HG03521 (cell line): ENCODE data around the gene BCAR1.
A peak's percentile ranks its signal among the peaks of the same experiment; 100 is the strongest.
"Not testable (repeated sequence)": the region's sequence is repeated elsewhere in the genome, so short reads cannot be mapped to it uniquely, and the experiment has no call there.

ENCODE experiments used
- ATAC-seq: cut with Tn5 transposase; IDR thresholded peaks from one replicate; pipeline ENCODE4 v1.9.1; 2021; ENCODE audit warnings: mild to moderate bottlenecking, moderate library complexity; ENCODE audit not compliant: unreplicated experiment

BCAR1 gene

DNA sequence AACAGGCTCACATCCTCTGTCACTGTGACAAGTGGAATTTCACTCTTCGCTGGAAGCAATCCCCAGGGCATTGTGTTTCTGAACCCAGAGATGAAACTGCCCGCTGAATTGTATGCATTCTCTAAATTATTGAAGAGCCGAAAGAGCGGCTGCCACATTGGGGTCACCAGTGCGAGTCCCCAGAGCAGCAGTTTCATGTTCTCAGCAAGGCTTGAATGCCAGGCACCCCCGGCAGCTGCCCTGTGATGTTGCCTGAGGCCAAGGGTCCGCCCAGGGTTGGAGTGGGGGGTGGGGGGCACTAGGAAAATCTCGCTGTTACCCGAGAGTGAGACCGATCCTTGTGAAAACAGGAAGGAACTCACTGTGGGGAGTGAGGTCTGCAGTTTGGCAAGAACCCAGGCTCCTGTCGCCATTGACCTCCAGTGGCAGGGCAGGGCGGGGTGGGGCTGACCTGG is 20.7 kb upstream of the BCAR1 start:
- ATAC-seq: no peak

DNA sequence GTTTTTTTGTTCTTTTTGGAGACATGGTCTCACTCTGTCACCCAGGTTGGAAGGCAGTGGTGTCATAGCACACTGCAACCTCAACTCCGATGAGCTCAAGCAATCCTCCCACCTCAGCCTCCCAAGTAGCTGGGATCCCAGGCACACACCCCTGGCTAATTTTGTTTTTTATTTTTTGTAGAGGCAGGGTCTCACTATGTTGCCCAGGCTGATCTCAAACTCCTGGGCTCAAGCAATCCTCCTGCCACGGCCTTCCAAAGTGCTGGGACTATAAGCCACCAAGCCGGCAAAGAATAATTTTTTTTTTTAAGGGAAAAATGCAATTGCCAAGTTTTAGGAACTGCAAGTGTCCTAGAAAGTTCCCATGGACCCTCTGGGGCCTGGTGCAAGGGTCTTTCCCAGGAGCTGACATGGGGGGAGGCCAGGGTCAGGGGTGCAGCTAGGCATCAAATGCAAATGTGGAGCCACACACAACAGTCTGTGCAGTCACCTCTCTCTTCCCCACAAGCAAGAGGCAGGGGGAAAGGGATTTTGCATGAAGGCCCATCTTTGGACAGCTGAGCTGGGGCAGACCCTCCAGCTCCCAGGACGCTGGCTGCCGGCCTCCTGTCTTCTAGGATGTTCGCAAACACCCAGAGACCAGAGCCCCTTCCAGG is 20.1 kb upstream of the BCAR1 start:
- ATAC-seq: no peak

DNA sequence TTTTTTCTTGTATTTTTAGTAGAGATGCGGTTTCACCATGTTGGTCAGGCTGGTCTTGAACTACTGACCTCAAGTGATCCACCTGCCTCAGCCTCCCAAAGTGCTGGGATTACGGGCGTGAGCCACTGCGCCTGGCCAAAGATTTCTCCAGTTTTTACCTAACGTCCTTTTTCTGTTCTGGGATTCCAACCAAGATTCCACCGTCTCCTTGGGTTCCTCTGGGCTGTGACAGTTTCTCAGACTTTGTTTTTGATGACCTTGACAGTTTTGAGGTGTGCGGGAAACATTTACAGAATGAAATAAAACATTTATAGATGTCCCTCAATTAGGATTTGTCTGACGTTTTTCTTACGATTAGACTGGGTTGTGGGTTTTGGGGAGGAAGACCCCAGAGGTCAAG is 17.9 kb upstream of the BCAR1 start:
- not testable (repeated sequence) for ATAC-seq

DNA sequence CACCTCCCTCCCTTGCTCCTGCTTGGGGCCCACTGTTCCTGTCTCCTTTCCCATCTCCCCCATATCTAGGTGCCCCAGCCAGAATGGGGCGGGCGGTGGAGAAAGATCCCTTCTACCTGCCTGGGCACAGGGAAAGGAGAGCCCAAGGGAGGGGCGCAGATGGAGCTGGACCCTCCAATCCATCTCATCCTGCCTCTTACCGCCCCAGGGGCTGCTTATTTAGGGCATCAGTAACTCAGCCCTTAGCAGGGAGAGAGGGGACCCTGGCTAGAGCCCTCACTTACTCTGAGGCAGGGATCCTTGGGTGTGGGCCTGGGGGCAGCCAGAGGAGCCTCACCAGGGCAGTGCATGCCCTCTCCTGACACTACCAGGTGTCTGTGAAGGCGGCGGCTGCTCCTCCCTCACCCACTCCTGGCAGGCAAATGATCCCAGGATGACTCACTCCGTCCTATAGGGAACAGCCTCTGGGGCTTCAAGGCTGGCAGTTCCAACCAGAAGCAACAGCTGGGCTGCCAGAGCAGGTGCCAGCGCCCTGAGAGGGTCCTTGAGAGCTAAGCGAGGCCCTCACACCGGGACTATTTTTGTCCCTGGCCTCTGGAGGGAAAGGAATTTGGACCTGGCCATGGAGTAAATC is 16.3 kb upstream of the BCAR1 start:
- no peak for ATAC-seq

DNA sequence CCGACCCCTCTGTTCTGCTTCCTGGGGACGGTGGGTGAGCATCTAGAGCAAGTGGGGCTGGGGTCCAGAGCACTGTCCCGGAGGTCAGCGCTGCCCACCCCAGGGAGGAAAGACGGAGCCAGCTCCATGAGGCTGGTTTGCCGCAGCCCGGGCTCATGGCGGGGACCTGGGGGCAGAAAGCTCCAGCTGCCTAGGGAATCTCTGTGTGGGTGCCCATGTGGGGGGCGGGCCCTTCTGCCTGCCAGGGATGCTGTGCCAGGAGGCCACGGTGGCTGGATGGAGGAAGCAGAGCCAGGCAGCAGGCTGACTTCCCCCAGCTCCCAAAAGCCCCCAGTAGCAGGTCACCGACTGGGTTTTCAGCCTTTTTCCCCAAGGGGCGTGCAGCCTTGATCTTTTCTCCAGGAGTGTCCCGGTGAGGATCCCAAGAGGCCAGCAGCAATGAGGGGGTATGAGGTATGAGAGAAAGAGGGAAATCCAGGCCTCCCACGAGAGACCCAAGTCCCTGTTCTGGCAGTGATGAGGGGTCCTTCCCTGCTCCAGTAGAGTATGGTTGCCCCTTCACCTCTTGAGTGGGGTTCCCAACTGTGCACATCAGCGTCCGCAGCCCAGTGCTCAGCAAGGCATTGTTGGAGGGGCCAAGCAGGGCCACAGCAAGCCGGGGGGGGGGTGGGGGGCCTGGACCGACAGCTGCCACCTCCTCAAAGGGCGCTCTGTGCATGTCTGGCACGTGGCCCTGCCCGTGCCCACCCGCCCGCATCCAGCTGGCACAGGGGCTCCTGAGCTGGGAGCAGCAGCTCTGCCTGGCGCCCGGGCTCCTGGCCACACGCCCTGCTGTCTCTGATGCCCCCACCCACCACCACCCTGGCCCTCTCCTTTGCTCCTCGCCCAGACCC is 15.6 kb upstream of the BCAR1 start:
- no peak for ATAC-seq

DNA sequence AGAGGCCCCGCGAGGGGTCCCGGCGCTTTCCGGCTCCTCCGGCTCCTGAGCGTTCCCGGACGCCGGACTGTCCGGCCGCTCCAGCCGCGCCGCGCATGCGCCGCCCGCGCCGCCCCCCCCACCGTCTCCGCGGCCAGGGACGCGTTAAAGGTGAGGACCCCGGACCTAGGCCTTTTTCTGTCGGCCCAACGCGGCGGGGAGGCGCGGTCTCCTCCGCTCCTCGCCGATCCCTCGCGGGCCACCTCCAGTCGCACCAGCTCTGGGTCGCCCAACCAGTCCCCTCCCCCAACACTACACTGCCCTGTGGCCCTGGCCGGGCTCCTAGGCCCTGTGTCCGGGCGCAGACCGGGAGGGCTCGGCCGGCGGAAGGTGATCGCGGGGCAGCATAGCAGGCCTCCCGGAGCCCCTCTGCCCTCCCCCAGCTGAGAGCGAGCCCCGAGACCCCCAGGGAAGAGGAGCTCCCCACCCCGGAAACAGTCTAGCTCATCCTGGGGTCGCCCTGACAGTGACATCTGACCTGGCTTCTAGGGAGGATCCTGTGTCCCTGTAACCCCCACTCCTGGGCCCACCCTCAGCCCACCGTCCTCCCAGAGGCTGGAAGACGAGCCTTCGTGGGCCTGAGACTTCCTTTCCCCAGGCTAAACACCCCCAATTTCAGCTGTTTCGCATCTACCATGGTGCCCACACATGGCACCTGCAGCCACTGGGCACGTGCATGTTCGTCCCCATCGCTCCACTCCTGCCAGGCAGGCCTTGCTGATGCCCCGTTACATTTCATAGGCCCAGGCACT is 14.7 kb upstream of the BCAR1 start:
- peak; percentile 61 for ATAC-seq

DNA sequence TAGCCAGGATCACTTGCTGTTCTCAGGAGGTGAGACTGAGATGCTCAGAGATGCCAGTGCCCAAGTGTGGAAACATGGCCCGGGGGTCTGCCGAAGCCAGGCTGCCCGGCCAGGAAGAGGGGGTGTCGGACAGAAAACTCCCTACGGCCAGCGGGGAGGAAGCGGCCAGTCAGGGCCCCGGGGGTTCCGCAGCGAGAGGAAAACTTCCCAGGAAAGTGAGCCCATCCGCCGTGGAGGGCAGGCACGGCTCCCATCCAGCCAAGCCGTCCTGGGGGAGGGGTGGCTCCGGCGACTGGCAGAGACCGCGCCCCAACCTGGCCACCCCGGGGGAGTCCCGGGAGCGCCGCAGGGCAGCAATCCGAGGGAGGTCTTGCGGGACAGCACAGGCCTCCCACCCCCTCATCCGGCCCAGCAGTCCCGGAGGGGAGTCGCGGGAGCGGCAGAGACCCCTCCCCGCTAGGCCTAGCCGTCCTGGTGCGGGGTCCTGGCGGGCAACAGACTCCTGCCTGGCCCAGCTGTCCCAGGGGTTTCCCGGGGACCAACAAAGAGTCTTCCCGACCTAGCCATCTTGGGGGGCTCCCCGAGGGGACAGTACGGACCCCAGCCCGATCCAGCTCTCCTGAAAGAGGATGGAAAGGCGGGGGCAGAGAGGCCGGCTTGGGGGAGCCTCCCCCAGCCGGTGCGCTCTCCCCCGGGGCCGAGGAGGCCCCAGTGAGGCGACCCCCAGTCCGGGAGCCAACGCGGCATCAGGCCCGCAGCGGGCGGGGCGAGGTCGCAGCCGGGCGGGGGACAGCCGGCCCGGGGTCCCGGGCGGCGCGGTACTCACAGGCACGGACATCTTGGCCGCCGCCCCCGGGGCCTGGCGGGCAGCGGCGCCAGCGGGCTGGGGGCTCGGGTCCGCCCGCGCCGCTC is 13.8 kb upstream of the BCAR1 start:
- ATAC-seq: peak; percentile 23

DNA sequence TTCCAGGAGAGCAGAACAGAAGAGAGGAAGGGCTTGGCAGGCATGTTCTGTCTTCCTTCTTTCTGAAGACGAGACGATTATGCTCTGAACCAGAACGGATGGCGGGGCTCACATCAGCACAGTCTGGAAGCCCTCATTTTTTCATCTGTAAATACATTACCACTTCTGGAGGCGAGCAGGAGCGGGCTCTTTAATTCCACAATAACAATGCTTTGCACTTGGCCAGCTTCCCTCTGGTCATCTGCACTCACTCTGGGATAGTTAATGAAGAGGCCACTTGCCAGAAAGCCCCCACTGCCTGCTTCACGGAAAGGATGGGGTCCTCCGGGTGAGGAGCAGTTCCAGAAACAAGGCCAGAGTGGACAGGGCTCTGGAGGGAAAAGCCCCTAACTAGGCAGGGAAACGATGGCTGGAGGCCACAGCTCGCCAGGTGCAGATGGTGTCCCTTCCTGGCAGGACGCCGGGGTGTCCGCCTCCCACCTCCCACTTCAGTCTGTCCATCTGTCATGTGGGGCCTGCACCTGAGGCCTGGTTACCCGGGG is 13.1 kb upstream of the BCAR1 start:
- no peak for ATAC-seq

DNA sequence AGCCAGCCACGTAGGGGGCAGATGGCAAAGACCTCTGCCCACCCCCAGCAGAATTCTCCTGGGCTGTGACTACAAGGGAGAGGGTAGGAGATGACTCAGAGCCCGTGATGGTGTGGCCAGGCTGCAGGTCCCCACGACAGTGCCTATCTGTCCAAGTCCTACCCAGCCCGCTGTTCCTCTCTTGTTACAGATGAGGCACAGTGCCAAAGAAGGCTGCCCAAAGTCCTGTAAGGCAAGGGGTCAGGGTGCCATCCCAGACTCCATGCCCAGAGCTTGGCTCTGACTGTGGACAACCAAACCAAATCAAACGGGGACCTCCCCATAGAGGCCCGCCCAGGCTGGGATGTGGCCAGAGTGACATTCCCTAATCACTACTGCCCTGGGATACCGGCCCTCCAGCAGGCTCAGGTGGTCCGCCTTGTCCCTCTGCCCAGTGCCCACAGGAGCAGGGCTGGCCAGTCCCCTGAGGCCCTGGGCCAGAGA is 12.6 kb upstream of the BCAR1 start:
- no peak for ATAC-seq

DNA sequence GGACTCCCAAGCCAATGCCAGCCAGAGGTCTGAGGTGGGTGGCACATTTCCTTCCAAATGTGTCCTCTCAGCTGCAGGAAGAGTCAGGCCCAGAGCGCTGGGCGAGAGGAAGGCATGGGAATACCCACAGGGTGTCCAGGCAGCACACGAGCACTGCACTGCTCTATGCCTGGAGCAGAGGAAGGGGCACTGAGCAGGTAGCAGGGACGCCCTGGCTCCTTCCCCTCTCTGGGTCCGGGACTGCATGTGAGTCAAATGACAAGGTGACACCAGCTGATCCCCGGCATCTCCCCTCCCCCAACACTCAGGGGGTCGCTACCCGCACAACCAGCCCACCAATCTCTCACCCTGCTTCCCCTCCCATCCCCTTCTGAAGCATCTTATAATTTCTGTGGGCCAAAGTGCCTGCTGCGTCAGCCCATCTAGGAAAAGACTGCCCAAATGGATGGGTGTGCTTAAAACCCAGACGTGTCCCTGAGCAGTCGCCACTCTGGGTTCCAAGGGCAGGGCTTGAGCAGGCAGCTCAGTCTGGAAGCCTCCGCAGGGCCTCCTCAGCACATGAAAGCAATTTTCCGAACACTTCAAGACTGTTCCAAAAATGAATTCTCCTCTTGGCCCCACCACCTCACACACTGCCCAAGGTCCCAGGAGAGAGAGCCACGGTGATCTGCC is 12.0 kb upstream of the BCAR1 start:
- no peak for ATAC-seq

DNA sequence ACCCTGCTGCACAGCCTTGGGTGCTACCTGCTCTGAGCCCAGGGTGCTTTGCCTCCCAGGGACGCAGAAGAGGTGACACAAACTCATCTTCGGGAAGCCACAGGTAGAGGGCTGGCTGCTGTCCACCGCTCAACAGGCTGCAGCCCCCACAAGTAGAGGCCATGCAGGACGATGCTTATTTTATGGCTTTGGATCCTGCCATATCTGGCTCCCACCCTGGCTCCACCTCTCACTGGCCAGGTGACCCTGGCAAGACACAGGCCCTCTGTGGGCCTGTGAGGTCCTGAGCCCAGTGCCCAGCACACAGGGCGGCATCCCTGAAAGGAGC is 11.3 kb upstream of the BCAR1 start:
- no peak for ATAC-seq

DNA sequence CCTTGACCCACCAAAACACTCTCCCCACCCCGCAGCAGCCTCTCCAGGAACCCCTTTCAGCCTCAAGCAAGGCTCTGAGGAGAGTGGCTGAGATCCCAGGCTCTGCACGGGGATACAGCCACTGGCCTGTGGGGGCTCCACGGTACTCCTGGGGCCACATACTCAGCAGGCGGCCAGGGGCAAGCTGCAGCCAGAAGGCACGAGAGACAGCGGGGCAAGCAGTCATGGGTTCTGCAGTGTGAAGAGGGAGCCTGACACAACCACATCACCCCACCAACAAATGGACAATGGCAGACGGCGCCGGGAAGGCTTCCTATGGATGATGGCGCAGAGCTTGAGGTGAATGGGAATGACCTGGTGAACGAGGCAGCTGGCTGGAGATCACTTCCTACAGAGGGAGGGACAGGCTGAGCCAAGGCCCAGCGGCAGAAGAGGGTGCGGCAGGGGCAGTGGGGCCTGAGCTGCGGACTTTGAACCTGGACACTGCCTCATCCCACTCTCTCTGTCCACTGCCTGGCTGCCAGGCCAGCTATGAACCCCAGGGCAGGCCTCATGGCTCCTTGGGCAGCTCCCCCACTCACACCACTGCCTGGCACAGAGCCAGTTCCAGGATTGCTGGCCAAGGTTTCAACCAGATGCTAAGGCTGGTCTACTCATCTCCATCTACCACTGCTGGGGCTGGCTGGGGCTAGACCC is 10.8 kb upstream of the BCAR1 start:
- no peak for ATAC-seq

DNA sequence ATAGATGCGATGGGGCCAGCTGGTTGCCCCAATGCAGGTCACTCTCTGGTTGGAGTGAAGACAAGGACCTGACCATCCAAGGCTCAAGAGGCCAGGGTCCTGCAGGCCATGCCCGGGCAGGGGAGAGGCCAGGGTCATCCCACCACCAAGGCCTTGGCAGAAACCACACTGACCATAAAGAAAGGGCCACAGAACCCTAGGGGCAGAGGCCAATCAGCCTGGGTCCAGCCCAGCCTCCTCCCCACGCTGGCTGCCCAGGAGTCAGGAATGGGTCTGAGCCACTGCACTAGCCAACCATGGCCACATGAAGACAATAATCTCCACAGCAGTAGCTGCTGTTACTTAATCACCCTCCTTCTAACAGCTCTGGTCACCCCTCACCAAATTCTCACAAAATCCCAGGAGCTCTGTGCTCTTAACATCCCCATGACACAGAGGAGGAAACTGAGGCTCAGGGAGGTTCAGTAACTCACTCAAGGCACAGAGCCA is 10.2 kb upstream of the BCAR1 start:
- no peak for ATAC-seq

DNA sequence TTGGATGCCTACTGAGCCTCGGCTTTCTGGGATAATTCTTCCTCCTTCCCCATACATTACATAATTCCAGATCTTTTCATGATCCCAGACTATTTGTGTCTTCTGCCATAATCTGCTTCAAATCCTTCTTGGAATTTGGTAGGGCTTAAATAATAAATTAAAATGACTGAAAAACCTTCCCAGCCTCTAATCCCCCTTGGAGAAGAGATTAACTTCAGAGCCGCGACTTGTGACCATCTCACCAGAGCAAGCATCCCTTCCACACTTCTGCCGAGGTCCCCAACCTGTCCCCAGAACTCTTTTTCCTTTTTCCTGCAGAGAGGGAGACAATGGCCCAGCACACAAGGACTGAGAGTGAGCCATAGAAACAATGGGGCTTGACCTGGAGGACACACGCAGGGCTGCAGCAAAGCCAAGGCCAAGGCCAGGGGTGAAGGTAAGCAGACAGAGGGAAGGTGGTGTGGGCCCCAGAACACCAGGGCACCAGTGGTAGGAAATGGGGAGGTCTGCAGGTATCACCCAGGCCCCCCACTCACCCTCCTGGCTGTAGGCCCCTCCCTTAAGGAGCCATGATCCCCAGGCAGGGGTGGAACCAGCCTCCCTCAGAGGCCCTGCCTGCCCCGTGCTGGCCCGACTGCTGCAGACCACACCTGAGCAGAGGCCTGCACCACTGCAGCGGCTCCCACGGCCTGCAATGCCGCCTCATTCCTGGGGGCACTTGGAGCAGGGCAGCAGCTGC is 9.6 kb upstream of the BCAR1 start:
- ATAC-seq: no peak

DNA sequence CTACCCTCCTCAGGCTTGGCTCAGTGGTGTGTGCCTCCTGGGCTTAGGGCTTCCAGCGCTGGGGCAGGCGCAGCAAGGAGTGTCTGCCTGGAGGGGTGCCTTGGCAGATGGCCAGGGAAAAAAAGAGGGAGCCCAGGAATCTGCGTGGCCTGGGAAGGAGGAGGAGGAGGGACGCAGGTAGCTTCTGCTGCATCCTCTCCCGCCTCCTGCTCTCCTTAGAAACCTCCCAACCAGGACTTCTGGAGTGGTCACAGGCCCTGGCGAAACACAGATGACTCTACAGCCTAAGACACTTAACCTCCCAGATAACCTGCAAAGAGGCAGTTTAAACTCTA is 7.3 kb upstream of the BCAR1 start:
- no peak for ATAC-seq

DNA sequence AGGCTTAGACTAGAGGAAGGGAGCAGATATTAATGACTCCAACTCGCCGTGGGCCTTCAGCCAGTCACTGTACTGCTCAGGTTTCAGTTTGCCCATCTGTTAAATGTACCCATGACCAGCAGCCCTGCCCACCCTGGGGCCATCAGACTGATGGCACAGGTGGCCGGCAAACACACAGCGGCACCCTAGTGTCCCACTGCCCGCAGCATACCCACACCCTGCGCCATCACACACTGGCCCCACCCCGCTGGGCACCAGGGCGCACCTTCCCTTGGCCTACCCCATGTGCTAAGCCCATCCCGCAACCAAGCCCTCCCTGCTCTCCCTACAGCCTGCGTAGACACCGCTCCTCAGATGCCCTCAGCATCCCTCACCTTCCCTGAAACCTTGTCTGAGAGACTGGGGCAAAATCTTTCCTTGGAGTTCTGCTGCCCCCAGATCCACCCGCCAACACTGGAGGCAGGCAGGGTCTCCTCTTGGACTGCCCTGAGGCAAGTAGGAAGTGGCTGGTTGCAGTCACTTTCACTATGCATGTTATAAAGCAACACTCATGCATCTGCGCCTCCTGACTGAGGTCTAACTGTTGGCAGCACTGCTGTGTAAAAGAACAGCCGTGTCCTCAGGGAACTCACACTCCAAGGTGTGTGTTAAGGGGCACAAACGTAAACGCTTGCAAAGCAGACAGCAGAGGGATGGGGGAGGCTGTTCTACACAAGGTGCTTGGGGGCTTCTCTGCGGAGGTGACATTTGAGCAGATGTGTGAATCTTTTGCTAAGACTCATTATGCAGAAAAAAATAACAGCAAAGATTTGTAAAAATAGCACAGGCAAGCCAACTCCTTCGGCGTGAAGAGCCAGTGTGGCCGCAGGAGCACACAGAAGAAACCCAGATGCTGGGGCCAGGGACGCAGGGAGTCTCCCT is 6.7 kb upstream of the BCAR1 start:
- no peak for ATAC-seq
